ENCODE results near the gene DUSP8. TPM values are rescaled to one million over a fixed set of nuclear protein-coding genes. Genes with fewer than 3 reads are reported as not detected.

The DUSP8 gene
- total and polyA plus RNA-seq, 2 of the 8 experiments (the other 6 are each of a cell fraction or from before 2014, with no cell fraction given): 2.8 to 3.6 TPM

- H3K4me1 ChIP-seq (replicated peaks in 1 of 4; ENCODE audit: control insufficient read depth in 3 of 4, insufficient read depth in 4 of 4, low read length in 3 of 4): peaks cover 0 to 9% (median 8%) of the 10 kb centered on the region in 4 experiments; a peak in 6 of 7 replicates
- DNase-seq (ENCODE audit: low read depth in 1 of 2, low spot score in 2 of 2) (peak; percentile 49 to 99), FAIRE-seq (no peak)
- peak overlapping the region; percentile 45 for H4K91ac ChIP-seq (replicated peaks; ENCODE audit: insufficient read length, low read length)
- H3K4me3 ChIP-seq (ENCODE audit: extremely low read depth in 1 of 4, insufficient read depth in 2 of 4, low read depth in 3 of 4, low read length in 4 of 4): no peak overlapping the region
- H3K27me3 ChIP-seq (replicated peaks in 1 of 4; ENCODE audit: control insufficient read depth in 3 of 4, extremely low read depth in 1 of 4, insufficient read depth in 3 of 4, low read length in 3 of 4): no peaks in the 10 kb centered on the region
- POLR2A ChIA-PET (ENCODE audit: partially characterized antibody): interaction anchor here (0.9 kb wide), 1 partner anchor 10 kb away, joined by 3 read pairs; no protein-coding TSS in a partner anchor
- H3K9ac ChIP-seq (replicated peaks in 1 of 4; ENCODE audit: extremely low read depth in 1 of 4, low read depth in 3 of 4, low read length in 3 of 4): no peak overlapping the region
- H2BK120ac ChIP-seq (replicated peaks; ENCODE audit: low read depth, low read length): no peak overlapping the region
- H2BK12ac ChIP-seq (ENCODE audit: low read depth, low read length): peak overlapping the region; percentile 63; the same call in 1 of the 2 replicates
- no peaks in the 10 kb centered on the region for H3K9me3 ChIP-seq (ENCODE audit: insufficient read depth in 2 of 2, low read depth in 1 of 2, low read length in 1 of 2)
- peak overlapping the region; percentile 92 for H4K8ac ChIP-seq (ENCODE audit: extremely low read depth, insufficient read depth, low read length)
- H2AFZ ChIP-seq (ENCODE audit: low read length): no peak overlapping the region
- H3K79me2 ChIP-seq (ENCODE audit: control insufficient read depth in 1 of 2, insufficient read depth in 2 of 2, low read length in 2 of 2): peaks cover 0 to 13% of the 10 kb centered on the region in 2 experiments; a peak in 1 of 4 replicates
- H3K23me2 ChIP-seq (ENCODE audit: low read depth, low read length): no peaks in the 10 kb centered on the region
- CTCF ChIA-PET (ENCODE audit: partially characterized antibody): interaction anchor here (0.6 to 3.8 kb wide), 46 partner anchors 8 to 440 kb away, joined by 3 to 21 read pairs (median 4); partner anchors contain the start of gene BRSK2
- H3K36me3 ChIP-seq (ENCODE audit: control insufficient read depth in 2 of 4, insufficient read depth in 4 of 4, low read length in 3 of 4): no peaks in the 10 kb centered on the region
- H3K4ac ChIP-seq (replicated peaks; ENCODE audit: insufficient read length, low read depth, low read length): peak overlapping the region; percentile 76
- H3K4me2 ChIP-seq (ENCODE audit: insufficient read depth in 1 of 2, low read depth in 2 of 2, low read length in 2 of 2): no peak overlapping the region
- H3K18ac ChIP-seq (ENCODE audit: extremely low read depth, low read length): no peak overlapping the region
- H2BK20ac ChIP-seq (ENCODE audit: low read length): no peak overlapping the region
- no peak overlapping the region for H2AK5ac ChIP-seq (ENCODE audit: low read depth, low read length)
- no peak overlapping the region for H2BK5ac ChIP-seq (ENCODE audit: low read depth, low read length)
- H3K56ac ChIP-seq (replicated peaks; ENCODE audit: insufficient read length, low read depth, low read length): no peak overlapping the region
- H3K79me1 ChIP-seq (ENCODE audit: low read depth, low read length): peaks cover 13% of the 10 kb centered on the region; the same call in 1 of the 2 replicates
- H4K5ac ChIP-seq (ENCODE audit: insufficient read length, low read depth, low read length): no peak overlapping the region
- H4K20me1 ChIP-seq (replicated peaks in 1 of 2; ENCODE audit: control insufficient read depth in 1 of 2, insufficient read depth in 2 of 2, low read length in 2 of 2): peaks cover 12 to 21% of the 10 kb centered on the region in 2 experiments
- WGBS, 2 experiments (ENCODE audit: extremely low coverage in 1 of 2, insufficient coverage in 1 of 2, insufficient read length in 1 of 2, insufficient replicate concordance in 2 of 2, low coverage in 1 of 2, low lambda C conversion rate in 2 of 2, missing lambda C conversion rate in 1 of 2): 49% methylated on average over 36 of the region's 36 CpGs; no CpG with 5 or more reads in 1 of the 2 experiments
- H2BK15ac ChIP-seq (ENCODE audit: low read length): no peak overlapping the region
- no peak overlapping the region for H3K27ac ChIP-seq (ENCODE audit: low read depth, low read length)
- no peak overlapping the region for H3K23ac ChIP-seq (ENCODE audit: insufficient read length)
- no peak overlapping the region for H3K14ac ChIP-seq (ENCODE audit: insufficient read length)
- no peak for TF ChIP-seq PHF8 (conservative IDR thresholded peaks at IDR 0.05; ENCODE audit: low read depth, low read length)
- no peak for TF ChIP-seq CTBP2 (IDR thresholded peaks at IDR 0.05; ENCODE audit: borderline replicate concordance, insufficient read depth, insufficient read length, low read length)
- no peak for TF ChIP-seq SIRT6 (IDR thresholded peaks at IDR 0.05; ENCODE audit: low read length)
- no peak for TF ChIP-seq SAP30 (IDR thresholded peaks at IDR 0.05; ENCODE audit: insufficient read depth, insufficient replicate concordance, low read length)
- peak; percentile 91 to 98 (median 92) for TF ChIP-seq CTCF (IDR thresholded peaks at IDR 0.05; ENCODE audit: control extremely low read depth in 1 of 3, insufficient read depth in 1 of 3, low read depth in 1 of 3, low read length in 3 of 3)
- TF ChIP-seq BCL11A (IDR thresholded peaks at IDR 0.05; ENCODE audit: low read depth in 2 of 2, low read length in 2 of 2): no peak
- no peak for TF ChIP-seq SP1 (IDR thresholded peaks at IDR 0.05; ENCODE audit: low read depth, low read length)
- no peak for TF ChIP-seq RBBP5 (IDR thresholded peaks at IDR 0.05; ENCODE audit: borderline replicate concordance, low read depth, low read length)
These were observed 56.7 kb downstream of the DUSP8 start for GRCh38 chr11:1515082-1516060.
